ENCODE results near the gene ADAM12. TPM values are rescaled to one million over a fixed set of nuclear protein-coding genes. Genes with fewer than 3 reads are reported as not detected.

The ADAM12 gene
- total RNA-seq, 2 experiments from 2014 or later, result 0.36 to 0.97 TPM

DNA sequence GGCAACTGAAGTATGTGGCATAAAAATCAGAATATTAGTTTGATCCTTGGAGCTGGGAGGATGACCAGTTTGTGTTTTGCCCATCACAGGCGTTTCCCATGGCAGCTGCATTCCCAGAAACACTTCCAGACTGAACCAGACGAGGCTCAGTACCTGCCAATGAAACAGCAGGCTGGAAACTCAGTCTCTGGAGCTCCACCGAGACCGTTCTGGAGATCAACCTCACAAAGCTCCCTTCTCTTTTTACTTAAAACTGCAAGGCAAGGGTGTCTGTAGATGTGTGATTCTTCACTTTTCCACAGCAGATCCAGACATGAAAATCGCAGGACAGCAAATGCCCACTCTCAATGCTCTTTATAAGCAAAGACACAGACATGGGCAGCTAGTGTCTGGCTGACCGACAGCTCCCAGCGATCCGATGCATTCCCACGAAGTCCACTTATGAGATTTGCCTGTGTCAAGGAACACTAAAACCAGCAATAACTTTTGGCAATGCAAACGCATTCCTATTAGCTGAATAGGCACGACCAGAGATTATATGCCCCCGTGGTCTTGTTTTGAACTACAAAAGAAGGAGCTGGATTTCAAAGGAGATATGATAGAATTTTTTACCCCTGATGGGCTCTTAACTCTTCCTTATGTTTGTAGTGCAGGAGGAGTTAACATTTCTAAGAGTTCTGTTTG lies 72.6 kb downstream of the ADAM12 start:
- Mint-ChIP-seq H3K36me3 (no peaks in the 10 kb centered on the region), H3K4me1 (ENCODE audit: low read depth) (no peaks in the 10 kb centered on the region), H3K27ac (no peak overlapping the region), H3K9me3 (no peaks in the 10 kb centered on the region), H3K4me3 (no peak overlapping the region), H3K27me3 (no peaks in the 10 kb centered on the region)
- intact Hi-C loops (cut with micrococcal nuclease), result no loop called here
- ChIA-PET POLR2A (no interaction called here), CTCF (no interaction called here)
- DNase-seq, result no peak

DNA sequence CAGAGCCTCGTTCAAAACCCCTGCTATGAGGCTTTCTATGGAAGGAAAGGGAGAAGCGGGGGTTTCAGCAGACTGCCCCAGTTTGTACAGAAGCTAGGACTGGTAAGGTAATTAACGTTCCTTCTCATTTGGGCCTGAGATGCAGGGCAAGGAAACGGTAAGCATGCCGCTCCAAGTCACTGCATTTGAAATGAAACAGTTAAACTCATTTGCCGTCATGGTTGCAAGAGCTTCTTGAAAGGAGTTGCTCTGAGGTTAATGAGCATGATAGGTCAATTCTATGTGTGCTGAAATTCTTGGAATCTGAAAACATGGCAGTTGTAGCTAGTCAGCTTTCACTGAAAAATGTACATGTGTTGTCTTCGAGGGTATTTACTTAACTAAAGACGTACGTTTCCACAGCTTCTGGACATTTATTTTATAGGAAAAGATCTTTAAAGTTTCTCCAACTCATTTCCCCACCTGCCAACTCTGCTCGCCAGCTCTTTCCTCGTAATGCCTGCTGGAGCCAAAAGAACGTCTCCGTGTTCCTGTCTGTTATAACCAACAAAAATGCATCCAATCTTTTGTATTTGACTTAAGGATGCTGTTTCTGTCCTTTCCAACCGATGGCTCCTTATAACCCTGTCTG lies 73.3 kb downstream of the ADAM12 start:
- H3K4me3 Mint-ChIP-seq, result no peak overlapping the region
- no peaks in the 10 kb centered on the region for H3K27me3 Mint-ChIP-seq

DNA sequence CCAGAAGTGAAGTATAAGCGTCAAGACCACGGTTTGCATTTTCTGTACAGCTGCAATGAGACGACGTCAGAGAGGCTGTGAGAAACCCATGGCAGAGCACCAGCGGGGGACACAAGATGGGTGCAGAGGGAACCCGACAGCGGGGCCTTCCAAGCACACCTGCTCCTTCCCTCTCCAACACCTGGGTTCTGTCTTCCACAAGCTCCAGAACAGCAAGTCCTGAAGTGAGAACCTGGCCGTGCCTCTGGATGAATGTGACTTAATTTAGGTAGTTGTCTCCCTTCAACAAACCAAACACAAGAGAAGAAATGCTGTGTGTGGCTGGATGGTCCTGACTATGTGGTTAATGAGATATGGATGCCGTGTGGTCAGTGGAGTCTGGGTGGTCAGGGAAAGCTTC lies 76.1 kb downstream of the ADAM12 start:
- Mint-ChIP-seq H3K4me3 (no peak overlapping the region), H3K27ac (no peak overlapping the region), H3K27me3 (no peaks in the 10 kb centered on the region), H3K36me3 (no peaks in the 10 kb centered on the region), H3K9me3 (no peaks in the 10 kb centered on the region), H3K4me1 (ENCODE audit: low read depth) (no peaks in the 10 kb centered on the region)
- DNase-seq, result no peak
- POLR2A ChIA-PET, result no interaction called here
- intact Hi-C loops (cut with micrococcal nuclease), result no loop called here
- CTCF ChIA-PET, result no interaction called here

More for the DNA sequence above, 73.3 kb downstream of the ADAM12 start:
- Mint-ChIP-seq H3K36me3 (no peaks in the 10 kb centered on the region), H3K4me1 (ENCODE audit: low read depth) (no peaks in the 10 kb centered on the region), H3K9me3 (no peaks in the 10 kb centered on the region), H3K27ac (no peak overlapping the region)
- DNase-seq, result no peak
- ChIA-PET CTCF (no interaction called here), POLR2A (no interaction called here)
- intact Hi-C loops (cut with micrococcal nuclease), result no loop called here

DNA sequence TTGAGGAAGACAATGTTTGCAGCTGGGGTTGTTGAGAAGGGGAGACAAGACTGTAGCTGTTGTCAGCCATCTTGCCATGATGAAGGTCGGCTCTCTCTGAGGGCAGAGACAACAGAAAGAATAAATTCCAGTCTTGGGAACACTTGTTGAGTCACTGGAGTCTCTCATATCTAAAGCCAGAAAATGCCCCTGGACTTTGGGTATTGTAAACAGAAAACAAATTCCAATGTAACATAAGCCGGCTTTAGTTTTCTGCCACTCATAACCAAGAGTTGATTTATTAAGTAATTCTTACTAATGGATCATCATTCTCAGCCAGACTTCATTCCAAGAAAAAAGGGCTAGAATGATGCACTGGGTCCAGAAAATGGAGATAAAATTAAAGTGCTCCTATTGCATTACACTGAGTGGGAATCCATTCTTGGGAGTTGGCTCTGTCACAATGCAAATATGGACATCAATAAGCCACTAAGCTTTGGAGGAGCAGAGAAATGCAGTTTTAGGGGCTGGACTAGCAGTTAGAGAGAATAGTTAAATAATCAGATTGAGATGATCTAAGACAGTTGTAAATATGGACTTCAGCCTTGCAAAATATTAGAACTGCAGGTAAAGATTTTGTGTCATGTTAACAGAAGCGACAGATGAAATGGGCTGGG lies 78.9 kb downstream of the ADAM12 start:
- Mint-ChIP-seq H3K4me3 (no peak overlapping the region), H3K27ac (no peak overlapping the region), H3K9me3 (peaks cover under 1% of the 10 kb centered on the region), H3K4me1 (ENCODE audit: low read depth) (no peaks in the 10 kb centered on the region), H3K36me3 (no peaks in the 10 kb centered on the region), H3K27me3 (no peaks in the 10 kb centered on the region)
- intact Hi-C loops (cut with micrococcal nuclease), result no loop called here
- ChIA-PET POLR2A (no interaction called here), CTCF (no interaction called here)
- no peak for DNase-seq

DNA sequence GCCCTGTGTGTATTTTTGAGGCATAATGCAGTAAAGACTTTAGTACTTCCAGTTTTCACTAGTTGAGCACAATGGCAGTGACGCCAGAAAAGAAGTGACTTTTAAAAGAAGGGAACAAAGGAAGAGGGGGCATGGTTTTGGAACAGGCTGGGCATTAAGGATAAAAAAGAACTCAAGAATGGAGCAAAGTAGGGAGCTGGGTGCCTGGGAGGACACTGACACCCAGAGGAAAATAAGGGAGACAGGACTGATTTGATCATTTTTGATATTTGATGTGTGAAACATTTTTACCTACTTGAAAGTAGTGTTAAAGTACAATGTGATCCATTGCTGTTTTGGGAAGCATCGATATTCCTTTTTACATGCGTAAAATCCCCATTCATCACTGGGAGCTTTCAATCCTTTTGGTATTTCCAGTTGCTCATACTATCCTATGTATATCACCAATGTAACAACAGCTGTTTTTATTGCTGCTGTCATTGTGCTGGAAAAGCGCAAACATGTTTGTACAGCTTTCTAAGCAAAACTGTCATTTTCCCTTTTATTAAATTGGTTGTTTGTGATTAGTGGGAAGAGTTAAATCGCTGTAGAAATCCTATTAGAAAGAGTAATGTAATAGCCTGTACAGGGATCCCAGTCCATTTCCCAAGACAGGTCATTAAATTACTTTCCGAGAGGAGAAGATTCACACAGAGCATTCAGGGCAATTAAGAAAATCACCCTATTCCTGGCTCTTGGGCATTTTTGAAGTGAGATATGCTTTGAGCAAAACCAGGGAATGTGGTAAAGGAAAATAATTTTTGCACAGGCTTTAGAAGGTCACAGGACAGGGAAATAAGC lies 85.2 kb downstream of the ADAM12 start:
- CTCF ChIA-PET, result no interaction called here
- no peak overlapping the region for H3K4me3 Mint-ChIP-seq
- no peak overlapping the region for H3K27ac Mint-ChIP-seq
- no peaks in the 10 kb centered on the region for H3K36me3 Mint-ChIP-seq
- no peaks in the 10 kb centered on the region for H3K27me3 Mint-ChIP-seq
- POLR2A ChIA-PET, result no interaction called here
- H3K9me3 Mint-ChIP-seq, result peaks cover 6% of the 10 kb centered on the region
- intact Hi-C loops (cut with micrococcal nuclease), result no loop called here
- DNase-seq, result no peak
- no peaks in the 10 kb centered on the region for H3K4me1 Mint-ChIP-seq (ENCODE audit: low read depth)

DNA sequence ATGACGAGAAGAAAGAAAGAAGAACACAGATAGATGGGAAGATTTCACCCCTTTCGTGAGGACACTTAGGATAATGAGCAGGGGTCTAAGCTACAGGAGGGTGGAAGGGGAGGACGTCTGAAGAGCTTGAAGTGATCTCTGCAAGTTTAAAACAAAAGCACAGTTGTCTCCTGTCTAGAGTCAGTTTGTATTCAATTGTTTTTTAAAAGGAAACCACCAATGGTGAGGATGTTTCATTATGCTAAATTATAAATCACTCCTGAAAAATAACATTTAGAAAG lies 85.9 kb downstream of the ADAM12 start:
- no peaks in the 10 kb centered on the region for H3K4me1 Mint-ChIP-seq (ENCODE audit: low read depth)
- no peak for DNase-seq
- no peak overlapping the region for H3K4me3 Mint-ChIP-seq
- H3K27me3 Mint-ChIP-seq, result no peaks in the 10 kb centered on the region
- intact Hi-C loops (cut with micrococcal nuclease), result no loop called here
- H3K36me3 Mint-ChIP-seq, result no peaks in the 10 kb centered on the region
- H3K27ac Mint-ChIP-seq, result no peak overlapping the region
- ChIA-PET POLR2A (no interaction called here), CTCF (no interaction called here)
- H3K9me3 Mint-ChIP-seq, result peaks cover 6% of the 10 kb centered on the region

DNA sequence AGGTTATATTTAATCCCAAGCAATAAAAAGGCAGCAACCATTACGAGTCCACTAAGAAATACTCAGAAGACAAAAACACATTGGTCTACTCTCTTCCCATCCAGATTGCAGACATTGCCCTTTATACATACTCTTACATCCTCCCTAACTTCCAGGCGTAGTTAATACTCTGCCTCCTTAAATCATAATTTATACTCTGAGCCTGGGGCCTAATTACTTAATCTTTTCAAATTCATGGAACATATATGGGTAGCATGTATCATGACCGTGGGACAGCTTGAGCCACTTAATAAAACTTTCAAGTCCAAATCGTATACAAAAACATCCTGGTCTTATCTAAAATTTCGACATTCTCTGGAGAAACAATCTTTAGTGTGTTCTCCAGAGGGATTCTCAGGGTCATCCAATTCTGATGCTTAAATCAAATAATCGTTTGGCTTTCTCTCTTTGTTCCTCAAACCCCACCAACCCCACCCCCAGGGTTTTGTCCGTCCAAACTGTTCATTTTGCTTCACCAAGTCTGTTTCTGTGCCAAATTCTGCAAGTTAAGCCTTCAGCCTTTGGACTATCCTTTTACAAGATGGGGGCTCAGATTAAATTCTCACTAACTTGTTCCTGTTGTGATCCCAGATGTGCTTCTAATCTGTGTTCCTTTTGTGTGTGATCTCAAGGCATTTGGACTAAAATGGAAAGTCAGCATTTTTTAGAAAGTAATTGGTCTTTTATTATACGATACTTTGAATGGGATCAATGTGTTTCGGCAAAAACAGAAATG lies 86.4 kb downstream of the ADAM12 start:
- ChIA-PET POLR2A (no interaction called here), CTCF (no interaction called here)
- H3K4me3 Mint-ChIP-seq, result no peak overlapping the region
- no peaks in the 10 kb centered on the region for H3K4me1 Mint-ChIP-seq (ENCODE audit: low read depth)
- H3K36me3 Mint-ChIP-seq, result no peaks in the 10 kb centered on the region
- H3K9me3 Mint-ChIP-seq, result peaks cover 6% of the 10 kb centered on the region
- intact Hi-C loops (cut with micrococcal nuclease), result no loop called here
- H3K27ac Mint-ChIP-seq, result no peak overlapping the region
- H3K27me3 Mint-ChIP-seq, result no peaks in the 10 kb centered on the region
- DNase-seq, result no peak

DNA sequence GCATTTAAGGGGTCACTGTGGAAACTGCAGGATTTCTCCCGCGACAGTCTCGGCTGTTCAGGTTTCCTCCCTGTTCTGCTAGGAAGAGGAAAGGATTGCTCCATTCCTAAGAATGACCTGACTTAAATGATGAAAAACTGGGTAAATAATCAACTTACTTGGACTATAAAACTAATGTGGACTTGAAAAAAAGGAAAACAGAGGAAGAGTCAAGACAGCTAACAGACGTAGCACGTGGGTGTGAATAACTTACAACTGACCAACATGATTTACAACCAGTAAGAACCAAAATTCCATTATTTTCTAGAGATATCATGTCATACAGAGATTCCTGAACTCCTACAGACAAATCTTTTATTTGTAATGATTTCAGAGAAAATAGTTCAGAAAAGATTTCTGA lies 93.8 kb downstream of the ADAM12 start:
- H3K36me3 Mint-ChIP-seq, result no peaks in the 10 kb centered on the region
- H3K27ac Mint-ChIP-seq, result no peak overlapping the region
- ChIA-PET CTCF (no interaction called here), POLR2A (no interaction called here)
- peaks cover 2% of the 10 kb centered on the region for H3K9me3 Mint-ChIP-seq
- no peak overlapping the region for H3K4me3 Mint-ChIP-seq
- DNase-seq, result no peak
- intact Hi-C loops (cut with micrococcal nuclease), result no loop called here
- no peaks in the 10 kb centered on the region for H3K27me3 Mint-ChIP-seq
- H3K4me1 Mint-ChIP-seq (ENCODE audit: low read depth), result no peaks in the 10 kb centered on the region

DNA sequence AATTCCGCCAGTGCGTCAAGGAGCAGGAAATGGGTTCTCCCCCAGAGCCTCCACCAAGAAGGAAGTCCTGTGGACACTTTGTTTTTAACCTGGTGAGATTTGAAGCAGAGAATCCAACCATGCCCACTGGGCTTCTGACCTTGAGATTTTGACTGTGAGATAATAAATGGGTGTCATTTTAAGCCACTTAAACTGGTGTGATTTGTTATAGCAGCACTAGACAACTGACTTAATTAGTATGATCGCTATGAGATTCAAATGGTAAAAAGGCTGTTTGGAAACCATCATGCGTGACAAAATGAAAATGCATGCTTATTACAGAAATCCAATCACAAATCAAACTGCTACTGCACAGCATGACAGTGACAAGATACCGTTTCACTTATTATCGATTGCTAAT lies 98.0 kb downstream of the ADAM12 start:
- DNase-seq, result no peak
- Mint-ChIP-seq H3K4me1 (ENCODE audit: low read depth) (no peaks in the 10 kb centered on the region), H3K9me3 (peaks cover 2% of the 10 kb centered on the region), H3K27me3 (no peaks in the 10 kb centered on the region), H3K27ac (no peak overlapping the region), H3K36me3 (no peaks in the 10 kb centered on the region), H3K4me3 (no peak overlapping the region)
- intact Hi-C loops (cut with micrococcal nuclease), result no loop called here
- ChIA-PET CTCF (no interaction called here), POLR2A (no interaction called here)

DNA sequence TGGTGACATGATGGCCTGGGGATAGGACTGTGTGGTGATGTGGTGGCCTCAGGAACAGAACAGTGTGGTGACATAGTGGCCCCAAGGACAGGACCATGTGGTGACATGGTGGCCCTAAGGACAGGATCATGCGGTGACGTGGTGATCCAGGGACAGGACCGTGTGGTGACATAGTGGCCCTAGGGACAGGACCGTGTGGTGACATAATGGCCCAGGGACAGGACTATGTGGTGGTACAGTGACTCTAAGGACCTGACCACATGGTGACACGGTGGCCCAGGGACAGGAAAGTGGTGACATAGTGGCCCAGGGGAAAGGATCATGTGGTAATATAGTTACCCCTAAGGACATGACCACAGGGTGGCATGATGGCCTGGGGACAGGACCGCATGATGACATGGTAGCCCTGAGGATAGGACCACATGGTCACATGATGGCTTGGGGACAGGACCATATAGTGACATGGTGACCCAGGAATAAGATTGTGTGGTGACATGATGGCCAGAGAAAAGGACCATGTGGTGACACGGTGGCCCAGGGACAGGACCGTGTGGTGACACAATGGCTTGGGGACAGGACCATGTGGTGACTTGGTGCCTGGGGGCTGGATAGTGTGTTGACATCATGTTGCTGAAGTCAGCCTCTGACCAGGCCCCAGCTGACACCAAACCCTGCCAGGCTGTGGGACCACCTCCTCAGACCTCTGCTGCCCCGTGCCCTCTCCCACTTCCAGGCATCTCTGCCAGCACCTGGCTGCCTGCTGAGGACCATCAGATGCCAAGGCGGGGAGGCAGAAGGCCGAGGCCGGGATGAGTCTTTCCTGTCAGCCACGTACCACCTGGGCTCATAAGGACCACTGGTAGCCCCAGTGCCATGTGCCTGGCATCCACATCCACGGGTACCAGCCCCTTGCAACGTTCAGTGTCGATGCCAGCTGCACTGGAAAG lies 99.5 kb downstream of the ADAM12 start:
- intact Hi-C loops (cut with micrococcal nuclease), result no loop called here
- no peak for DNase-seq
- H3K4me3 Mint-ChIP-seq, result no peak overlapping the region
- H3K36me3 Mint-ChIP-seq, result no peaks in the 10 kb centered on the region
- ChIA-PET CTCF (no interaction called here), POLR2A (no interaction called here)
- no peak overlapping the region for H3K27ac Mint-ChIP-seq
- no peaks in the 10 kb centered on the region for H3K4me1 Mint-ChIP-seq (ENCODE audit: low read depth)
- H3K9me3 Mint-ChIP-seq, result peaks cover 2% of the 10 kb centered on the region
- no peaks in the 10 kb centered on the region for H3K27me3 Mint-ChIP-seq

DNA sequence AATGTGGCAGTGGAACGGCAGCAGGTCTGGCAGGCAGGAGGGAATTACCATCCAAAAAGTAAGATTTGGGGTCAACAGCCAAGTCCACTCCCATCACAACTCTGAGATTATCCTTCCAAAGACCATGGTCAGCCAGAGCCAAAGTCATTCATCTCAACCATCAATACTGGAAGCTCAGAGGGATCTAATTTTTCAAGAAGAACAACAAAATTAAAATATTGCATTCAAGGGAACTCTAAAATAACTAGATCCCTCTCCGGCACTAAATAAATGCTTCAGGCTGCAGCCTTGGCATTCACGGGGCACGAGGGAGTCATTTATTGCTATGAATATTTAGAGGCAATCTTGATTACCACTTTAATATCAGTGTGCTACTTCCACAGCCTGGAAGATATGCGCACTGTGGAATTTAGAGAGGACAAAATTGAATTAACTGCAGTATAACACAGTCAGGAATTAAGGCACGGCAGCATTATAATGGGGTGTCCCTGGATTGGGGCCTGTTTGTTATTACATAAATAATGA lies 102.0 kb downstream of the ADAM12 start:
- H3K4me3 Mint-ChIP-seq, result no peak overlapping the region
- H3K27ac Mint-ChIP-seq, result no peak overlapping the region
- POLR2A ChIA-PET, result no interaction called here
- intact Hi-C loops (cut with micrococcal nuclease), result no loop called here
- CTCF ChIA-PET, result no interaction called here
- no peaks in the 10 kb centered on the region for H3K9me3 Mint-ChIP-seq
- H3K4me1 Mint-ChIP-seq (ENCODE audit: low read depth), result no peaks in the 10 kb centered on the region
- no peaks in the 10 kb centered on the region for H3K36me3 Mint-ChIP-seq
- H3K27me3 Mint-ChIP-seq, result no peaks in the 10 kb centered on the region
- DNase-seq, result no peak
